Spleen (tissue), 11 donors: ENCODE results near the gene WASHC3. TPM values are rescaled to one million over a fixed set of nuclear protein-coding genes. Genes with fewer than 3 reads are reported as not detected.

ENCODE experiments used
- DNase-seq: peaks from one replicate; pipeline ENCODE4 v3.0.0-alpha.2; 2020
- H3K27ac ChIP-seq, 8 donors: fragments of 200-600 bp; sonication (generic) in 7 of 8; 1 replicate in 4 of 8; 2 replicates in 4 of 8; pipeline versions ENCODE4 v1.5.0 to v1.8.0; 2016 to 2021; ENCODE audit warnings: inconsistent platforms in 4 of 8, mild to moderate bottlenecking in 4 of 8, moderate library complexity in 1 of 8
- H3K27me3 ChIP-seq, 7 donors: fragments of 200-600 bp; sonication (generic) in 6 of 7; replicated peaks in 1 of 7; 1 replicate in 4 of 7; 2 replicates in 3 of 7; pipeline versions ENCODE4 v1.5.0 to v1.8.0; 2016 to 2021; ENCODE audit warnings: inconsistent platforms in 3 of 7, mild to moderate bottlenecking in 1 of 7
- H3K36me3 ChIP-seq, 6 donors: fragments of 200-600 bp; sonication (generic) in 5 of 6; 1 replicate in 4 of 6; 2 replicates in 2 of 6; pipeline versions ENCODE4 v1.5.0 to v1.8.0; 2016 to 2021; ENCODE audit warnings: inconsistent platforms in 2 of 6
- H3K4me1 ChIP-seq, 6 donors: fragments of 200-600 bp; sonication (generic) in 5 of 6; 1 replicate in 3 of 6; 2 replicates in 3 of 6; pipeline versions ENCODE4 v1.5.0 to v1.8.0; 2016 to 2021; ENCODE audit warnings: inconsistent platforms in 3 of 6
- H3K4me3 ChIP-seq, 8 donors: fragments of 200-600 bp; sonication (generic) in 7 of 8; 1 replicate in 4 of 8; 2 replicates in 4 of 8; pipeline versions ENCODE4 v1.5.0 to v1.8.0; 2016 to 2021; ENCODE audit warnings: inconsistent platforms in 4 of 8, mild to moderate bottlenecking in 4 of 8, moderate library complexity in 2 of 8
- H3K9me3 ChIP-seq, 8 donors: fragments of 200-600 bp; sonication (generic) in 7 of 8; 1 replicate in 4 of 8; 2 replicates in 4 of 8; pipeline versions ENCODE4 v1.5.0 to v1.8.0; 2016 to 2021; ENCODE audit warnings: inconsistent platforms in 4 of 8
- CTCF ChIP-seq, 11 experiments: fragments of 200-600 bp in 7 of 11; fragments of 450-650 bp in 4 of 11; sonication (generic) in 4 of 11; IDR thresholded peaks in 8 of 11; conservative IDR thresholded peaks in 3 of 11; 1 replicate in 7 of 11; 2 replicates in 4 of 11; pipeline versions ENCODE4 v1.4.0 to v1.8.0; 2016 to 2021; ENCODE audit warnings: antibody characterized with exemption in 11 of 11, inconsistent platforms in 4 of 11, mild to moderate bottlenecking in 1 of 11
- POLR2A ChIP-seq, 3 donors: fragments of 450-650 bp; IDR thresholded peaks; one replicate each; pipeline ENCODE4 v1.5.1; 2017; ENCODE audit warnings: antibody characterized with exemption in 3 of 3, mild to moderate bottlenecking in 1 of 3
- POLR2AphosphoS5 ChIP-seq, 3 donors: sonication (generic); formaldehyde crosslinking; IDR thresholded peaks; one replicate each; pipeline ENCODE4 v1.5.1; 2017; ENCODE audit warnings: antibody characterized with exemption in 3 of 3
- WGBS, 5 donors: extraction: QIAGEN DNeasy Blood & Tissue Kit in 3 of 5; methylation state at CpG; one replicate each; pipeline versions ENCODE4 v1.1.5 to v1.1.7; 2013 to 2018; 5-methylcytosine and 5-hydroxymethylcytosine counted together
- intact Hi-C: fragments of 100-400 bp; cut with DNase I; formaldehyde crosslinking; loops from one replicate; pipeline ENCODE4 v1.15.0; 2023; ENCODE audit warnings: low total_unique reads
- polyA plus RNA-seq, 3 donors: library from polyadenylated mRNA; stranded (reverse); fragments of 200-250 nt; gene quantifications; one replicate each; pipeline ENCODE4 v1.2.1, GENCODE V29; 2013
- total RNA-seq, 7 donors: library from RNA; depleted of rRNA in 3 of 7; stranded (reverse); fragments of >200 nt in 3 of 7; fragmentation: NEBNext Ultra II Directional in 4 of 7; extraction: Animal tissue kit (Norgen Biotek cat#: 25700) in 4 of 7; gene quantifications; one replicate each; pipeline versions ENCODE4 v1.1.0 to v1.2.1, GENCODE V29; 2016 to 2021
- donor health status: healthy with polysubstance abuse.
- donor health status: DM: no; HTN: no; CAD: no; lungs with moderate emphysema.
- donor health status: DM: no; HTN: no; CAD: no.
- donor health status: Bipolar disorder and iron deficiency.
- donor health status: healthy.
- donor health status: DM: no; HTN: no; CAD: no.
- donor health status: DM: yes; HTN: yes; CAD: no.

The WASHC3 gene
- total and polyA plus RNA-seq, 10 donors, result 30.2 to 77.7 (median 48.3) TPM

GRCh38 chr12:102051431-102051965 lies 10.3 kb downstream of the WASHC3 start:
- no peak overlapping the region for H3K27ac ChIP-seq
- H3K36me3 ChIP-seq, result peaks cover 0 to 100% (median 48%) of the 10 kb centered on the region in 6 donors
- peaks cover 0 to 25% (median 6%) of the 10 kb centered on the region in 6 donors for H3K4me1 ChIP-seq
- TF ChIP-seq POLR2A (IDR thresholded peaks at IDR 0.05) (no peak), CTCF (IDR thresholded peaks at IDR 0.05 in 8 of 11, conservative IDR thresholded peaks at IDR 0.05 in 3 of 11) (no peak), POLR2AphosphoS5 (IDR thresholded peaks at IDR 0.05) (no peak)
- H3K4me3 ChIP-seq, result no peak overlapping the region
- H3K27me3 ChIP-seq, result no peaks in the 10 kb centered on the region
- no peak for DNase-seq
- intact Hi-C loops, result no loop called here
- WGBS, 5 donors, result 69 to 92% (median 81%) methylated on average over 1 of the region's 1 CpG
- H3K9me3 ChIP-seq, result no peaks in the 10 kb centered on the region

GRCh38 chr12:102050660-102051430 lies 10.9 kb downstream of the WASHC3 start:
- Histone ChIP-seq H3K9me3 (no peaks in the 10 kb centered on the region), H3K36me3 (peaks cover 0 to 100% (median 51%) of the 10 kb centered on the region in 6 donors), H3K4me3 (no peak overlapping the region), H3K4me1 (peaks cover 0 to 25% (median 6%) of the 10 kb centered on the region in 6 donors), H3K27me3 (no peaks in the 10 kb centered on the region), H3K27ac (peak overlapping the region in 1 of 8 donors; percentile 26)
- intact Hi-C loops, result no loop called here
- WGBS, 5 donors, result 26 to 50% (median 37%) methylated on average over 1 of the region's 1 CpG
- TF ChIP-seq POLR2A (IDR thresholded peaks at IDR 0.05) (no peak), CTCF (IDR thresholded peaks at IDR 0.05 in 8 of 11, conservative IDR thresholded peaks at IDR 0.05 in 3 of 11) (no peak), POLR2AphosphoS5 (IDR thresholded peaks at IDR 0.05) (no peak)
- no peak for DNase-seq

- Histone ChIP-seq H3K27me3 (no peaks in the 10 kb centered on the region), H3K36me3 (peaks cover 0 to 98% (median 52%) of the 10 kb centered on the region in 6 donors), H3K9me3 (no peaks in the 10 kb centered on the region), H3K27ac (no peak overlapping the region), H3K4me3 (no peak overlapping the region), H3K4me1 (no peaks in the 10 kb centered on the region)
- TF ChIP-seq POLR2AphosphoS5 (IDR thresholded peaks at IDR 0.05) (no peak), POLR2A (IDR thresholded peaks at IDR 0.05) (no peak), CTCF (IDR thresholded peaks at IDR 0.05 in 8 of 11, conservative IDR thresholded peaks at IDR 0.05 in 3 of 11) (no peak)
- 58 to 80% (median 70%) methylated on average over 1 of the region's 1 CpG for WGBS, 5 donors
- intact Hi-C loops, result no loop called here
- no peak for DNase-seq
These were observed 17.9 kb downstream of the WASHC3 start for GRCh38 chr12:102043928-102044327.

- 60 to 65% (median 63%) methylated on average over 3 of the region's 3 CpGs for WGBS, 5 donors
- H3K9me3 ChIP-seq, result no peaks in the 10 kb centered on the region
- intact Hi-C loops, result no loop called here
- TF ChIP-seq POLR2A (IDR thresholded peaks at IDR 0.05) (no peak), POLR2AphosphoS5 (IDR thresholded peaks at IDR 0.05) (no peak), CTCF (IDR thresholded peaks at IDR 0.05 in 8 of 11, conservative IDR thresholded peaks at IDR 0.05 in 3 of 11) (no peak)
- H3K4me3 ChIP-seq, result no peak overlapping the region
- no peak for DNase-seq
- no peaks in the 10 kb centered on the region for H3K4me1 ChIP-seq
- no peak overlapping the region for H3K27ac ChIP-seq
- peaks cover 0 to 98% (median 64%) of the 10 kb centered on the region in 6 donors for H3K36me3 ChIP-seq
- no peaks in the 10 kb centered on the region for H3K27me3 ChIP-seq
These were observed 27.6 kb downstream of the WASHC3 start for GRCh38 chr12:102033991-102034745.
